ENCODE results near the gene SMG6. TPM values are rescaled to one million over a fixed set of nuclear protein-coding genes. Genes with fewer than 3 reads are reported as not detected.

SMG6 gene
- total and polyA plus RNA-seq, 2 of the 8 experiments (the other 6 are each of a cell fraction or from before 2014, with no cell fraction given) = 18.5 to 25.2 TPM

DNA sequence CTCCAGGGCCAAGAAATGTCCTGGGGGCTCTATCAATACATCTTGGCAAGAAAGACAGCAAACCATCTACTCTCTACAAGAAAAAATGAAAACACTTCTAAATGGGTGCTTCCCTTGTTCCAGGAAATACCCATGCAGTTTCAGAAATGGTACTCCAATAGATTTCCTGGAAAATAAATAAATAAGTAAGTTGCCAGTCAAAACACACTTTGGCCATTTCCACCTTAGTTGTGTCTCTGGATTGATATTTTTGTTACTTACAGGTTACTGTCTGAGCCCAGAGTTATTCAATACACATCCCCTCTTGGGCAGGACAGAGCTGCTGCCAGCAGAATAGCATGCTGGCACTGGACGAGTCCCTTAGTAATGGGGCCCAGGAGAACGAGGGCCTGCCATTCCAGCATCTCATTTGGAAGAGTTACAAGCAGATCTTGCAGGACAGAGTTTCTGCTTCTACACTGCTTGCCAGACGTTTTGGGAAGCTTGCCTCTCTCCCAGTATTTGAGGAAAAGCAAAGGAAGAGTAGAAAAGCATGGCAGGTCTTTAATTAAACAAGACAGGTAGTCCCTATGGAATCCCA, 100.5 kb downstream of the SMG6 start:
- no peaks in the 10 kb centered on the region for H3K79me1 ChIP-seq (ENCODE audit: low read depth, low read length)
- H2BK5ac ChIP-seq (ENCODE audit: low read depth, low read length) = no peak overlapping the region
- no peak overlapping the region for H3K4me2 ChIP-seq (ENCODE audit: insufficient read depth in 1 of 2, low read depth in 2 of 2, low read length in 2 of 2)
- H2BK15ac ChIP-seq (ENCODE audit: low read length) = no peak overlapping the region
- H3K27me3 ChIP-seq (replicated peaks in 1 of 4; ENCODE audit: control insufficient read depth in 3 of 4, extremely low read depth in 1 of 4, insufficient read depth in 3 of 4, low read length in 3 of 4) = no peaks in the 10 kb centered on the region
- no peak overlapping the region for H2BK12ac ChIP-seq (ENCODE audit: low read depth, low read length)
- FAIRE-seq (no peak), DNase-seq (ENCODE audit: low read depth in 1 of 2, low spot score in 2 of 2) (no peak)
- H3K4me3 ChIP-seq (ENCODE audit: extremely low read depth in 1 of 4, insufficient read depth in 2 of 4, low read depth in 3 of 4, low read length in 4 of 4) = no peak overlapping the region
- no peak overlapping the region for H2BK20ac ChIP-seq (ENCODE audit: low read length)
- H3K36me3 ChIP-seq (ENCODE audit: control insufficient read depth in 2 of 4, insufficient read depth in 4 of 4, low read length in 3 of 4) = no peaks in the 10 kb centered on the region
- H2AFZ ChIP-seq (ENCODE audit: low read length) = no peak overlapping the region
- no peak overlapping the region for H3K9ac ChIP-seq (replicated peaks in 1 of 4; ENCODE audit: extremely low read depth in 1 of 4, low read depth in 3 of 4, low read length in 3 of 4)
- WGBS, 2 experiments (ENCODE audit: extremely low coverage in 1 of 2, insufficient coverage in 1 of 2, insufficient read length in 1 of 2, insufficient replicate concordance in 2 of 2, low coverage in 1 of 2, low lambda C conversion rate in 2 of 2, missing lambda C conversion rate in 1 of 2) = 73% methylated on average over 3 of the region's 3 CpGs; no CpG with 5 or more reads in 1 of the 2 experiments
- no peaks in the 10 kb centered on the region for H3K4me1 ChIP-seq (replicated peaks in 1 of 4; ENCODE audit: control insufficient read depth in 3 of 4, insufficient read depth in 4 of 4, low read length in 3 of 4)
- H3K4ac ChIP-seq (replicated peaks; ENCODE audit: insufficient read length, low read depth, low read length) = no peak overlapping the region
- no peaks in the 10 kb centered on the region for H3K9me3 ChIP-seq (ENCODE audit: insufficient read depth in 2 of 2, low read depth in 1 of 2, low read length in 1 of 2)
- H3K79me2 ChIP-seq (ENCODE audit: control insufficient read depth in 1 of 2, insufficient read depth in 2 of 2, low read length in 2 of 2) = no peaks in the 10 kb centered on the region
- no peak overlapping the region for H4K8ac ChIP-seq (ENCODE audit: extremely low read depth, insufficient read depth, low read length)
- no peaks in the 10 kb centered on the region for H3K23me2 ChIP-seq (ENCODE audit: low read depth, low read length)
- no peak overlapping the region for H3K23ac ChIP-seq (ENCODE audit: insufficient read length)
- H4K91ac ChIP-seq (replicated peaks; ENCODE audit: insufficient read length, low read length) = no peak overlapping the region
- no peak overlapping the region for H3K14ac ChIP-seq (ENCODE audit: insufficient read length)
- no peak overlapping the region for H2AK5ac ChIP-seq (ENCODE audit: low read depth, low read length)
- ChIA-PET CTCF (ENCODE audit: partially characterized antibody) (interaction anchor here (0.7 to 2.3 kb wide), 3 partner anchors 16 to 120 kb away, joined by 3 to 7 read pairs (median 4); no protein-coding TSS in a partner anchor), POLR2A (ENCODE audit: partially characterized antibody) (interaction anchor here (0.7 to 1.1 kb wide), 2 partner anchors 15 to 28 kb away, joined by 3 to 5 read pairs; no protein-coding TSS in a partner anchor)
- H4K20me1 ChIP-seq (replicated peaks in 1 of 2; ENCODE audit: control insufficient read depth in 1 of 2, insufficient read depth in 2 of 2, low read length in 2 of 2) = no peaks in the 10 kb centered on the region
- H3K27ac ChIP-seq (ENCODE audit: low read depth, low read length) = no peak overlapping the region
- no peak overlapping the region for H2BK120ac ChIP-seq (replicated peaks; ENCODE audit: low read depth, low read length)
- H3K18ac ChIP-seq (ENCODE audit: extremely low read depth, low read length) = no peak overlapping the region
- H4K5ac ChIP-seq (ENCODE audit: insufficient read length, low read depth, low read length) = no peak overlapping the region
- no peak overlapping the region for H3K56ac ChIP-seq (replicated peaks; ENCODE audit: insufficient read length, low read depth, low read length)
- TF ChIP-seq SIRT6 (IDR thresholded peaks at IDR 0.05; ENCODE audit: low read length) = no peak
- TF ChIP-seq SAP30 (IDR thresholded peaks at IDR 0.05; ENCODE audit: insufficient read depth, insufficient replicate concordance, low read length) = no peak
- no peak for TF ChIP-seq EGR1 (IDR thresholded peaks at IDR 0.05; ENCODE audit: borderline replicate concordance, low read depth, low read length)
- no peak for TF ChIP-seq GTF2F1 (IDR thresholded peaks at IDR 0.05; ENCODE audit: borderline replicate concordance, low read depth, low read length)
- TF ChIP-seq POU5F1 (IDR thresholded peaks at IDR 0.05; ENCODE audit: low read depth, low read length) = no peak
- TF ChIP-seq, protein P1, sequence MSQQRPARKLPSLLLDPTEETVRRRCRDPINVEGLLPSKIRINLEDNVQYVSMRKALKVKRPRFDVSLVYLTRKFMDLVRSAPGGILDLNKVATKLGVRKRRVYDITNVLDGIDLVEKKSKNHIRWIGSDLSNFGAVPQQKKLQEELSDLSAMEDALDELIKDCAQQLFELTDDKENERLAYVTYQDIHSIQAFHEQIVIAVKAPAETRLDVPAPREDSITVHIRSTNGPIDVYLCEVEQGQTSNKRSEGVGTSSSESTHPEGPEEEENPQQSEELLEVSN (IDR thresholded peaks at IDR 0.05) = no peak
- no peak for TF ChIP-seq SP1 (IDR thresholded peaks at IDR 0.05; ENCODE audit: low read depth, low read length)
